Measurements from ENCODE around the gene FBN3.

GRCh38 chr19:8113017-8113416, 36.4 kb downstream of the FBN3 start:
- TF ChIP-seq CTCF (IDR thresholded peaks at IDR 0.05), result no peak
- TF ChIP-seq EZH2 (IDR thresholded peaks at IDR 0.05; ENCODE audit: borderline replicate concordance, insufficient read depth, low read depth, low read length, poor library complexity, severe bottlenecking), result no peak

Measured in B cell (primary cell).